NAMALWA (cell line): ENCODE measurements around the gene TMEM200C.

Experiments used
- DNase-seq: peaks from one replicate; pipeline ENCODE4 v3.0.0-alpha.2; 2015; ENCODE audit warnings: low spot score

The TMEM200C gene

GRCh38 chr18:5895299-5895875 is at the start of gene TMEM200C:
Gene TMEM200C, minus strand, starts transcription at chr18:5895522. Its CDS starts 3,459 bp downstream, at chr18:5892063.
- DNase-seq, result no peak

- no peak for DNase-seq
Observed at GRCh38 chr18:5944448-5944847, 49.1 kb upstream of the TMEM200C start.

DNA sequence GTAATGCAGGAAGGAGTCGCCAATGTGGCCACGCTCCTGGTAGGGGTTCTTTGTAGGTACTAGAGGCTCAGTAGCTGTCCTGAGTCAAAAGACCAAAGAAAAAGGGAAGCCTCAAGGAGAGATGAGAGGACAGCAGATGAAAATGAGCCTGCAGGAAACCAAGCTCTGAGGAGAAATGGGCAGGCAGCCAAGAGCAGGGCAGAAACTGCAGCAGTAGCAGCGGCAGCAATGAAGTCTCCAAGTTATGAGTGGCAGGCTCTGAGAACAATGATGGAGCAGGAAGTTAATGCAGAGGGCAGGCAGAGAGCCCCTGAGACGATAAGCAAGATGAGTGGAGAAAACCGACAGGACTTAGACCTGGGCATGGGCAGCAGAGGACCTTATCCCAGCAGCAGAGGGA is 48.2 kb upstream of the TMEM200C start:
- no peak for DNase-seq

DNA sequence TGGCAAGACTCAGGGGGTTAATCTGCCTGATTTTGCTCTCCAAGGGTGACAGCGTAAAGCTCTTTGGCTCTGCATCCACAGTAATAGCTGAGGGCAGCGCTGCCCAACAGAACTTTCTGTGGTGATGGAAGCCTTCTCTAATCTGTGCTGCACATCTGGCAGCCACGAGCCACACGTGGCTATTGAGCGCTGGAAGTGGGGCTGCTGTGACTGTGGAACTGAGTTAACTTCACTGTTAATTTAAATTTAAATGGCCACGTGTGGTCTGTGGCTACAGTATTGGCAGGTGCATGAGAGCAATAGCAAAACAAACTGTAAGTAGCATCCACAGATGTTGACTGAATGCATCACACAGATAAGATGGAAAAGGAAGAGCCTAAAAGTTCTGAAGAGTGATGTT is 47.3 kb upstream of the TMEM200C start:
- no peak for DNase-seq

- no peak for DNase-seq
Observed at GRCh38 chr18:5941890-5942289, 46.6 kb upstream of the TMEM200C start.

GRCh38 chr18:5939801-5940667 is 44.7 kb upstream of the TMEM200C start:
- no peak for DNase-seq

GRCh38 chr18:5937795-5938194 is 42.5 kb upstream of the TMEM200C start:
- no peak for DNase-seq

DNA sequence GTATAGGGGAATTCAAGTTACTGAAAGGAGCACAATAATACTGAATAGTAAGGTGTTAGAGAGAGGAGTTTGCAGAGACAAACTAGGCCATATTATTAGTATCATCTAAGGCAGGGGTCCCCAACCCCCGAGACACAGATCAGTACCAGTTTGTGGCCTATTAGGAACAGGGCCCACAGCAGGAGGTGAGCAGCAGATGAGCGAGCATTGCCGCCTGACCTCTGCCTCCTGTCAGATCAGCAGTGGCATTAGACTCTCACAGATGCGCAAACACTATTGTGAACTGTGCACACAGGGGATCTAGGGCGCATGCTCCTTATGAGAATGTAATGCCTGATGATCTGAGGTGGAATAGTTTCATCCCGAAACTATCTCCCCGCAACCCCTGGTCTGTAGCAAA is 41.8 kb upstream of the TMEM200C start:
- DNase-seq, result no peak

- DNase-seq, result no peak
Observed at GRCh38 chr18:5930789-5931188, 35.5 kb upstream of the TMEM200C start.

DNA sequence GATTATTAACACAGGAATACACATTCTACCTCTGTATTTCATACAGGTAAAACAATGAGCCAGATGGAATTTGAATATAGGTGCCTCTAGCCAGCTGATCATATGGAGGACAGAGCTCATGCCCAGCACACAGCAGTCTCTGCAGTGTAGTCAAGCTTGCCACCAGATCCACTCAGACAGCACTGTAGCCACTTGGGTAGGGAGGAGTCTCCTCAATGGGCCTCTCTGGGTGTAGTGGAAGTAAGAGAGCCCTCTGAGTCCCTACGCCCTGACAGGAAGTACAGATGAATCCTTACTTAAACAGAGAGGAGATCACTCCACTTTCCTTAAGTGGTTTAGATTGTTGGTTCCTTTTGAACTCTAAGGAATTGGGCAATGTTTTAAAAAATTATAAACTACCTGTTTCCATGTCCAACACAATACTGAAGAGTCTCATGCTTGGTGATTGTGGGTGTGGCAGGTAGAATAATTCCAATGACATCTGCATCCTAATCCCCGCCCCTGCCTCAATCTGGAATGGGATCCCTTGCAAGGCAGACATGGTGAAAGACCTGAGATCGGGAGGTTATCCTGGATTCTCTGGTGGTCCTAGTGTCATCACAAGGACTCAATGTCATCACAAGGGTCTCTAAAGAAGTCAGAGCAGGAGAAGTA is 23.0 kb upstream of the TMEM200C start:
- no peak for DNase-seq

DNA sequence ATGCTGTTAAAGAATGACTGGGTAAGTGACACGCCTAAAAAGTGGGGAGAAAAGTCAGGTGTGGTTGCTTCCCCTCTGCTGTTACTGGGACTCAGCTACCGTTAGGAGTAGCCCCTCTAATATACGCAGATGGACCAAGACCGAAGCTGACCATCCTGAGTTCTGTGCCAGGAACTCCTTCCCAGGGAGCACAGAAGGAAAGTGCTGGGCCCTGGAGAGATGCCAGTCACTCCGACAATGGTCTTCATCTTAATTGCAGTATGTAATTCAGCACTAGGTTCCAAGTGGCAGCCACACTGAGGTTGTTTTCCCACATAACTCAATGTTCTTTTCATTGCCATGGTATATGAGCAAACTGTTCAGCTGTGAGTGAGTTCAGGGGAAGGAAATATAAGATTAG is 19.6 kb upstream of the TMEM200C start:
- DNase-seq, result no peak

GRCh38 chr18:5914016-5914415 is 18.7 kb upstream of the TMEM200C start:
- DNase-seq, result no peak

GRCh38 chr18:5912566-5912965 is 17.2 kb upstream of the TMEM200C start:
- no peak for DNase-seq

- no peak for DNase-seq
Observed at GRCh38 chr18:5909125-5909524, 13.8 kb upstream of the TMEM200C start.

- DNase-seq, result no peak
Observed at GRCh38 chr18:5903386-5903785, 8.1 kb upstream of the TMEM200C start.

GRCh38 chr18:5900262-5900661 is 4.9 kb upstream of the TMEM200C start:
- DNase-seq, result no peak

DNA sequence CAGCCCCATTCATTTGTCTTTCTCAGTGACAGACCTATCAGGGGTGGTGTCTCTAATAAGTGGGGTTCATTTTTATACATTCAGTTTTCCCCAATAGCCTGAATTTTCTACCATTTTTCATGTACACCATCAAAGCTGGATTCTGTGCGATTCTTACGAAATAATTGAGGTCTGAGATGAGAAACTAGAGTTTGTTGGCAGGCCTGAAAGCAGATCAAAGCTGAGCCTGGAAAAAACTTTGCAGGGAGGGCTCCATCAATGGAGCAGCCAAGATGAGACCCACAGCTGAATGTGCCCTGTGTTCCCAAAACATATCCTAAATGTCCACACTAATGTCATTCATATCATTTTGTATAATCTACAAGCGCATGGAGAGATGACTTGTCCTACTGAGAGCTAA is 4.5 kb upstream of the TMEM200C start:
- DNase-seq, result no peak

- no peak for DNase-seq
Observed at GRCh38 chr18:5895876-5896740, 786 bp upstream of the TMEM200C start.

GRCh38 chr18:5894611-5895298 is 567 bp downstream of the TMEM200C start:
- no peak for DNase-seq

- no peak for DNase-seq
Observed at GRCh38 chr18:5893956-5894610, 1.2 kb downstream of the TMEM200C start.

- DNase-seq, result no peak
Observed at GRCh38 chr18:5892823-5893431, 2.4 kb downstream of the TMEM200C start.
